CD14-positive monocyte (primary cell): ENCODE measurements around the gene COPB2. TPM values are rescaled to one million over a fixed set of nuclear protein-coding genes. Genes with fewer than 3 reads are reported as not detected.
A peak's percentile ranks its signal among the peaks of the same experiment; 100 is the strongest.

ENCODE experiments used
- DNase-seq, 3 donors: peaks; one replicate each; pipeline ENCODE4 v3.0.0-alpha.2; 2011 to 2022
- H2AFZ ChIP-seq: 2 replicates; pipeline ENCODE4 v1.6.0; 2012; ENCODE audit warnings: mild to moderate bottlenecking, low read depth, low read length, inconsistent platforms; ENCODE audit not compliant: insufficient read depth, poor library complexity, severe bottlenecking
- H3K27ac ChIP-seq, 2 donors: 1 replicate in 1 of 2; 2 replicates in 1 of 2; pipeline ENCODE4 v1.5.1; 2012 to 2013; ENCODE audit warnings: low read length in 2 of 2, control low read depth in 1 of 2, inconsistent platforms in 1 of 2, low read depth in 1 of 2, mild to moderate bottlenecking in 1 of 2
- H3K27me3 ChIP-seq, 2 donors: one replicate each; pipeline versions ENCODE4 v1.6.0 to v1.6.1; 2011 to 2013; ENCODE audit warnings: low read length in 2 of 2; ENCODE audit not compliant: control insufficient read depth in 2 of 2, insufficient read depth in 2 of 2
- H3K36me3 ChIP-seq, 2 donors: replicated peaks in 1 of 2; 1 replicate in 1 of 2; 2 replicates in 1 of 2; pipeline versions ENCODE4 v1.5.1 to v1.6.1; 2012 to 2013; ENCODE audit warnings: low read length in 2 of 2, control low read depth in 1 of 2, inconsistent platforms in 1 of 2, mild to moderate bottlenecking in 1 of 2; ENCODE audit not compliant: insufficient read depth in 2 of 2, control insufficient read depth in 1 of 2
- H3K4me1 ChIP-seq, 2 donors: 1 replicate in 1 of 2; 2 replicates in 1 of 2; pipeline versions ENCODE4 v1.5.1 to v1.6.1; 2012 to 2013; ENCODE audit warnings: low read length in 2 of 2, control low read depth in 1 of 2, inconsistent platforms in 1 of 2, mild to moderate bottlenecking in 1 of 2, moderate library complexity in 1 of 2; ENCODE audit not compliant: insufficient read depth in 2 of 2, control insufficient read depth in 1 of 2
- H3K4me2 ChIP-seq: replicated peaks from 2 replicates; pipeline ENCODE3; 2012; ENCODE audit warnings: low read length, moderate library complexity, mild to moderate bottlenecking; ENCODE audit not compliant: poor library complexity, severe bottlenecking; ENCODE audit errors: extremely low read depth
- H3K4me3 ChIP-seq, 3 experiments: fragments of 200-600 bp in 1 of 3; sonication (generic) in 1 of 3; replicated peaks in 1 of 3; 1 replicate in 2 of 3; 2 replicates in 1 of 3; pipeline ENCODE4 v1.5.1; 2011 to 2013; ENCODE audit warnings: low read length in 3 of 3, mild to moderate bottlenecking in 3 of 3, control low read depth in 2 of 3, low read depth in 2 of 3, inconsistent platforms in 1 of 3, moderate library complexity in 1 of 3
- H3K79me2 ChIP-seq: 2 replicates; pipeline ENCODE4 v1.6.0; 2012; ENCODE audit warnings: mild to moderate bottlenecking, control low read depth, inconsistent platforms, low read length, moderate library complexity; ENCODE audit not compliant: insufficient read depth
- H3K9ac ChIP-seq: 2 replicates; pipeline ENCODE4 v1.6.0; 2017; ENCODE audit warnings: low read length, mild to moderate bottlenecking; ENCODE audit not compliant: insufficient read depth, poor library complexity, severe bottlenecking
- H3K9me3 ChIP-seq, 2 donors: replicated peaks in 1 of 2; 1 replicate in 1 of 2; 2 replicates in 1 of 2; pipeline versions ENCODE4 v1.5.1 to v1.6.1; 2012 to 2013; ENCODE audit warnings: low read length in 2 of 2, control low read depth in 1 of 2; ENCODE audit not compliant: control insufficient read depth in 1 of 2, insufficient read depth in 1 of 2
- H4K20me1 ChIP-seq: 2 replicates; pipeline ENCODE4 v1.6.0; 2012; ENCODE audit warnings: mild to moderate bottlenecking, low read length, control low read depth, moderate library complexity; ENCODE audit not compliant: insufficient read depth
- H3K27ac Mint-ChIP-seq, 7 donors: one replicate each; pipeline ENCODE4 v1.8.0; 2020; ENCODE audit warnings: mild to moderate bottlenecking in 7 of 7, mixed read lengths in 7 of 7, moderate library complexity in 6 of 7, inconsistent platforms in 2 of 7
- H3K27me3 Mint-ChIP-seq, 3 donors: one replicate each; pipeline ENCODE4 v1.8.0; 2021 to 2022; ENCODE audit warnings: low read depth in 3 of 3, mild to moderate bottlenecking in 3 of 3, mixed read lengths in 3 of 3, moderate library complexity in 3 of 3, inconsistent platforms in 1 of 3
- H3K36me3 Mint-ChIP-seq, 2 donors: one replicate each; pipeline ENCODE4 v1.8.0; 2020; ENCODE audit warnings: mixed read lengths in 2 of 2, inconsistent platforms in 1 of 2, mild to moderate bottlenecking in 1 of 2
- H3K4me1 Mint-ChIP-seq: one replicate; pipeline ENCODE4 v1.8.0; 2020; ENCODE audit warnings: mild to moderate bottlenecking, mixed read lengths
- H3K4me3 Mint-ChIP-seq, 2 donors: one replicate each; pipeline ENCODE4 v1.8.0; 2020; ENCODE audit warnings: mild to moderate bottlenecking in 2 of 2, mixed read lengths in 2 of 2, moderate library complexity in 1 of 2
- H3K9me3 Mint-ChIP-seq, 7 donors: one replicate each; pipeline ENCODE4 v1.8.0; 2020 to 2022; ENCODE audit warnings: mixed read lengths in 7 of 7, mild to moderate bottlenecking in 6 of 7, moderate library complexity in 6 of 7, inconsistent platforms in 2 of 7
- WGBS: methylation state at CpG from one replicate; pipeline ENCODE4 v1.1.5; 2013; ENCODE audit warnings: missing lambda C conversion rate; ENCODE audit not compliant: insufficient coverage; 5-methylcytosine and 5-hydroxymethylcytosine counted together
- intact Hi-C, 2 donors: fragments of 100-400 bp; cut with micrococcal nuclease; formaldehyde crosslinking; loops; one replicate each; pipeline versions ENCODE4 v1.15.0 to v1.15.1; 2023
- polyA plus RNA-seq, 3 donors: library from polyadenylated mRNA; depleted of rRNA in 1 of 3; unstranded in 2 of 3; stranded (reverse) in 1 of 3; fragments of 300-500 nt in 2 of 3; fragments of >200 nt in 1 of 3; fragmentation: Illumina TruSeq in 2 of 3; gene quantifications; 1 replicate in 2 of 3; 2 replicates in 1 of 3; pipeline ENCODE4 v1.2.3, GENCODE V29; 2012 to 2021
- TF ChIP-seq, protein P1 (sequence below): fragments of 200-600 bp; IDR thresholded peaks from one replicate; pipeline ENCODE4 v1.8.0; 2022; ENCODE audit warnings: antibody characterized with exemption, mild to moderate bottlenecking

COPB2 gene
- polyA plus RNA-seq, 3 donors = 22.6 to 95.6 (median 76.9) TPM

DNA sequence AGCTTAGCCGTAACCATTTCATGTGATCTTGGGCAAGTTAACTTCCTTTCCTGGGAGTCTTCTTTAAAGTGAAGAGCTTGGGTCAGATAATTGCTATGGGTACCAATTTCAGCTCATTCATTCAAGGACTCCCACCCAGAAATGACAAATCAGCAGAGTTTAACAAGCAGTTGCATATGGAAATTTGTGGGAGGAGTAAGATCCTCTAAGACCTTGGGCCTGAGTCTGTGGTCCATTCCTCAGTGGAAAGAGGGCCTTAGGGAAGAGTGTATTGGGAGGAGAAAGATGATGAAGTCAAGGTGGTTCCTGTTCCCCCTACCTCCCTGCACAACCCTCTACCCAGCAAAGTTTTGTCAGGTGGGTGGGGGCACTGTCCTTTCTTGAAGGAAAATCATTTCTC, 44.8 kb upstream of the COPB2 start:
- no peaks in the 10 kb centered on the region for H3K36me3 ChIP-seq
- H3K36me3 Mint-ChIP-seq = peaks cover 0 to 4% of the 10 kb centered on the region in 2 donors
- DNase-seq = no peak
- H3K4me1 ChIP-seq = peaks cover 13 to 16% of the 10 kb centered on the region in 2 donors
- no peak overlapping the region for H2AFZ ChIP-seq
- intact Hi-C loops = no loop called here
- no peaks in the 10 kb centered on the region for H3K9me3 ChIP-seq
- H3K4me3 Mint-ChIP-seq = no peak overlapping the region
- H3K9ac ChIP-seq = no peak overlapping the region
- peaks cover 0 to 1% (median 0%) of the 10 kb centered on the region in 3 donors for H3K27me3 Mint-ChIP-seq
- H3K4me2 ChIP-seq = no peak overlapping the region
- H3K4me1 Mint-ChIP-seq = peaks cover 17% of the 10 kb centered on the region
- H3K27ac Mint-ChIP-seq = peak overlapping the region in 4 of 7 donors; percentile 55 to 87 (median 65)
- H3K27ac ChIP-seq = peak overlapping the region in 1 of 2 donors; percentile 34
- H3K79me2 ChIP-seq = no peaks in the 10 kb centered on the region
- TF ChIP-seq, protein P1, sequence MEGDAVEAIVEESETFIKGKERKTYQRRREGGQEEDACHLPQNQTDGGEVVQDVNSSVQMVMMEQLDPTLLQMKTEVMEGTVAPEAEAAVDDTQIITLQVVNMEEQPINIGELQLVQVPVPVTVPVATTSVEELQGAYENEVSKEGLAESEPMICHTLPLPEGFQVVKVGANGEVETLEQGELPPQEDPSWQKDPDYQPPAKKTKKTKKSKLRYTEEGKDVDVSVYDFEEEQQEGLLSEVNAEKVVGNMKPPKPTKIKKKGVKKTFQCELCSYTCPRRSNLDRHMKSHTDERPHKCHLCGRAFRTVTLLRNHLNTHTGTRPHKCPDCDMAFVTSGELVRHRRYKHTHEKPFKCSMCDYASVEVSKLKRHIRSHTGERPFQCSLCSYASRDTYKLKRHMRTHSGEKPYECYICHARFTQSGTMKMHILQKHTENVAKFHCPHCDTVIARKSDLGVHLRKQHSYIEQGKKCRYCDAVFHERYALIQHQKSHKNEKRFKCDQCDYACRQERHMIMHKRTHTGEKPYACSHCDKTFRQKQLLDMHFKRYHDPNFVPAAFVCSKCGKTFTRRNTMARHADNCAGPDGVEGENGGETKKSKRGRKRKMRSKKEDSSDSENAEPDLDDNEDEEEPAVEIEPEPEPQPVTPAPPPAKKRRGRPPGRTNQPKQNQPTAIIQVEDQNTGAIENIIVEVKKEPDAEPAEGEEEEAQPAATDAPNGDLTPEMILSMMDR = no peak
- no peaks in the 10 kb centered on the region for H3K27me3 ChIP-seq
- no peak overlapping the region for H3K4me3 ChIP-seq
- H3K9me3 Mint-ChIP-seq = peaks cover 0 to 4% (median 0%) of the 10 kb centered on the region in 7 donors
- no peaks in the 10 kb centered on the region for H4K20me1 ChIP-seq
- WGBS = no CpG with 5 or more reads among the region's 1 CpG

DNA sequence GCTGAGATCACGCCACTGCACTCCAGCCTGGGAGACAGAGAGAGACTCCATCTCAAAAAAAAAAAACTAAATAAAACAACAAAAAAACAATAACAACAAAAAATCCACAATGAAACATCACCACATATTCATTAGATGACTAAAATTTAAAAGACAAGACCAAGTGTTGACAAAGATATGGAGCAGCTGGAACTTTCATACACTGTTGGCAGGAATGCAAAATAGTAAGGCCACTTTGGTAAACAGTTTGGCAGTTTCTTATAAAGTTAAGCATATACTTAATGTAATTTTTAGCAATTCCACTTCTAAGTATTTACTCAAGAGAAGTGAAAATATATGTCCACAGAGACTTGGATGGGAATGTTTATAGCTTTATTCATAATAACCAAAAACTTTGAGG, 43.6 kb upstream of the COPB2 start:
- H3K4me1 Mint-ChIP-seq = peaks cover 20% of the 10 kb centered on the region
- no peak overlapping the region for H3K4me2 ChIP-seq
- peaks cover 0 to 4% of the 10 kb centered on the region in 2 donors for H3K36me3 Mint-ChIP-seq
- no peak overlapping the region for H3K4me3 ChIP-seq
- no peaks in the 10 kb centered on the region for H3K36me3 ChIP-seq
- H3K27me3 Mint-ChIP-seq = peaks cover 0 to 1% (median 0%) of the 10 kb centered on the region in 3 donors
- no peak overlapping the region for H3K4me3 Mint-ChIP-seq
- no peak overlapping the region for H3K9ac ChIP-seq
- no peaks in the 10 kb centered on the region for H3K27me3 ChIP-seq
- peaks cover 16% of the 10 kb centered on the region in 2 donors for H3K4me1 ChIP-seq
- TF ChIP-seq, protein P1 = no peak
- H3K79me2 ChIP-seq = no peaks in the 10 kb centered on the region
- H3K27ac Mint-ChIP-seq = no peak overlapping the region
- H2AFZ ChIP-seq = no peak overlapping the region
- H3K9me3 Mint-ChIP-seq = peaks cover 0 to 4% (median 0%) of the 10 kb centered on the region in 7 donors
- H3K27ac ChIP-seq = no peak overlapping the region
- no peaks in the 10 kb centered on the region for H4K20me1 ChIP-seq
- intact Hi-C loops = no loop called here
- WGBS = no CpG with 5 or more reads among the region's 1 CpG
- H3K9me3 ChIP-seq = no peaks in the 10 kb centered on the region
- no peak for DNase-seq
